Panc1 (cell line): ENCODE measurements around the gene ASGR2. TPM values are rescaled to one million over a fixed set of nuclear protein-coding genes. Genes with fewer than 3 reads are reported as not detected.

ENCODE experiments used
- ATAC-seq: fragments of 200-7000 bp; cut with Tn5 transposase; 2 replicates; pipeline ENCODE4 v1.9.1; 2020; ENCODE audit warnings: mild to moderate bottlenecking, moderate library complexity
- BruUV-seq: library from RNA; stranded (reverse); fragments of 400-500 nt; replicated peaks from 2 replicates; lab custom pipeline; 2021; lab: Mats Ljungman, UMichigan
- CTCF ChIA-PET: fragments of 300-600 bp; sonication (Branson Sonifier 250); formaldehyde crosslinking; loops from one replicate; lab custom pipeline; 2022; ENCODE audit warnings: antibody characterized with exemption; lab: Charles Lee
- POLR2A ChIA-PET: fragments of 300-600 bp; sonication (Branson Sonifier 250); formaldehyde crosslinking; loops from one replicate; lab custom pipeline; 2022; ENCODE audit warnings: antibody characterized with exemption; lab: Charles Lee
- DNase-seq: peaks from one replicate; pipeline ENCODE4 v3.0.0-alpha.2; 2010; ENCODE audit warnings: low read depth, low spot score
- H3K27ac ChIP-seq: 2 replicates; pipeline ENCODE4 v1.5.1; 2011; ENCODE audit warnings: mild to moderate bottlenecking, low read length, inconsistent platforms
- H3K27me3 ChIP-seq: fragments of 200-500 bp; sonication (Bioruptor generic); 2 replicates; pipeline ENCODE4 v1.6.0; 2014; ENCODE audit warnings: low read length, inconsistent platforms; ENCODE audit not compliant: control insufficient read depth, insufficient read depth
- H3K36me3 ChIP-seq: fragments of 200-500 bp; sonication (Bioruptor generic); 2 replicates; pipeline ENCODE4 v1.5.1; 2014; ENCODE audit warnings: inconsistent platforms, mild to moderate bottlenecking, low read length, moderate library complexity; ENCODE audit not compliant: control insufficient read depth, insufficient read depth
- H3K4me1 ChIP-seq: 2 replicates; pipeline ENCODE4 v1.5.1; 2011; ENCODE audit warnings: inconsistent platforms, mild to moderate bottlenecking, low read length, moderate library complexity; ENCODE audit not compliant: control insufficient read depth, insufficient read depth
- H3K4me3 ChIP-seq, 2 experiments: 2 replicates each; pipeline ENCODE4 v1.5.1; 2011 to 2012; ENCODE audit warnings: low read depth in 2 of 2, low read length in 2 of 2, mild to moderate bottlenecking in 2 of 2, inconsistent platforms in 1 of 2, moderate library complexity in 1 of 2
- H3K9me3 ChIP-seq: fragments of 200-500 bp; sonication (Bioruptor generic); 2 replicates; pipeline ENCODE4 v1.5.1; 2014; ENCODE audit warnings: low read depth, mild to moderate bottlenecking, inconsistent platforms, low read length, moderate library complexity; ENCODE audit not compliant: control insufficient read depth, insufficient read depth
- CTCF ChIP-seq: fragments of 450-650 bp; IDR thresholded peaks from 2 replicates; pipeline ENCODE4 v1.5.1; 2017; ENCODE audit warnings: mild to moderate bottlenecking
- POLR2AphosphoS5 ChIP-seq: IDR thresholded peaks from 2 replicates; pipeline ENCODE4 v1.6.1; 2012; ENCODE audit warnings: mild to moderate bottlenecking, low read depth, low read length, moderate library complexity
- REST ChIP-seq, 2 experiments: IDR thresholded peaks; 2 replicates each; pipeline ENCODE4 v1.6.1; 2011 to 2012; ENCODE audit warnings: low read depth in 2 of 2, control low read depth in 1 of 2, low read length in 1 of 2, mild to moderate bottlenecking in 1 of 2, moderate library complexity in 1 of 2; ENCODE audit not compliant: insufficient read depth in 1 of 2
- SIN3A ChIP-seq: IDR thresholded peaks from 2 replicates; pipeline ENCODE4 v1.6.1; 2012; ENCODE audit warnings: low read depth, mild to moderate bottlenecking, low read length, moderate library complexity, borderline replicate concordance; ENCODE audit not compliant: insufficient read depth
- TCF7L2 ChIP-seq: IDR thresholded peaks from 2 replicates; pipeline ENCODE4 v1.6.1; 2011; ENCODE audit warnings: mild to moderate bottlenecking, low read depth, low read length, inconsistent platforms
- in situ Hi-C: cut with HindIII; loops from 2 replicates; pipeline ENCODE4 v1.10.0; 2016; ENCODE audit warnings: low sequenced_read_pairs, low pct_unique_long_range_greater_than_20kb
- intact Hi-C: fragments of 100-400 bp; cut with micrococcal nuclease; formaldehyde crosslinking; loops from one replicate; pipeline ENCODE4 v1.10.0; 2022; ENCODE audit not compliant: unreplicated experiment
- total RNA-seq: library from RNA; stranded (reverse); gene quantifications from one replicate; pipeline ENCODE4 v1.2.1, GENCODE V29; 2021; ENCODE audit not compliant: unreplicated experiment

ASGR2 gene
- total RNA-seq, 1 experiment from 2014 or later, result 0.21 TPM

- no peaks in the 10 kb centered on the region; the same call in 1 of the 2 replicates for H3K4me1 ChIP-seq
- CTCF ChIA-PET, result interaction anchor here (0.6 to 2.1 kb wide), 3 partner anchors 81 to 231 kb away, joined by 5 to 13 read pairs (median 6); no protein-coding TSS in a partner anchor
- TF ChIP-seq CTCF, result no peak
- TF ChIP-seq POLR2AphosphoS5, result no peak
- no peak for TF ChIP-seq SIN3A
- TF ChIP-seq TCF7L2, result no peak
- TF ChIP-seq REST (IDR thresholded peaks at IDR 0.05; ENCODE audit: insufficient read depth in 1 of 2, low read depth in 2 of 2, low read length in 1 of 2), result no peak
- BruUV-seq, result no TSS peak
- H3K27me3 ChIP-seq, result no peaks in the 10 kb centered on the region
- ATAC-seq (no peak), DNase-seq (no peak)
- H3K4me3 ChIP-seq, result no peak overlapping the region
- in situ Hi-C loops, result no loop called here
- intact Hi-C loops, result no loop called here
- H3K27ac ChIP-seq, result 0 out of 2 replicates have a peak overlapping the region, but pooled peaks have one; percentile 51
- POLR2A ChIA-PET, result no interaction called here
- no peaks in the 10 kb centered on the region for H3K9me3 ChIP-seq
- no peaks in the 10 kb centered on the region for H3K36me3 ChIP-seq
Observed at GRCh38 chr17:7133916-7134315, 19.3 kb upstream of the ASGR2 start.

- TF ChIP-seq REST (IDR thresholded peaks at IDR 0.05; ENCODE audit: insufficient read depth in 1 of 2, low read depth in 2 of 2, low read length in 1 of 2) (no peak), CTCF (peak; percentile 70), SIN3A (no peak), TCF7L2 (no peak)
- 0 out of 2 replicates have a peak overlapping the region, but pooled peaks have one; percentile 51 for H3K27ac ChIP-seq
- CTCF ChIA-PET, result interaction anchor here (0.5 to 2.1 kb wide), 4 partner anchors 43 to 231 kb away, joined by 3 to 13 read pairs (median 6); no protein-coding TSS in a partner anchor
- no peak overlapping the region for H3K4me3 ChIP-seq
- intact Hi-C loops, result no loop called here
- no peaks in the 10 kb centered on the region for H3K9me3 ChIP-seq
- BruUV-seq, result no TSS peak
- H3K36me3 ChIP-seq, result no peaks in the 10 kb centered on the region
- in situ Hi-C loops, result no loop called here
- no peak for DNase-seq
- ATAC-seq, result no peak
- no peaks in the 10 kb centered on the region; the same call in 1 of the 2 replicates for H3K4me1 ChIP-seq
- POLR2A ChIA-PET, result interaction anchor here (0.5 kb wide), 1 partner anchor 17 kb away, joined by 3 read pairs; no protein-coding TSS in a partner anchor
- H3K27me3 ChIP-seq, result no peaks in the 10 kb centered on the region
Observed at GRCh38 chr17:7133424-7133823, 18.8 kb upstream of the ASGR2 start.
